Measurements from ENCODE around the gene ARL15. TPM values are rescaled to one million over a fixed set of nuclear protein-coding genes. Genes with fewer than 3 reads are reported as not detected.

Gene ARL15
- total and polyA plus RNA-seq, 4 donors, result 5.0 to 24.8 (median 13.3) TPM

DNA sequence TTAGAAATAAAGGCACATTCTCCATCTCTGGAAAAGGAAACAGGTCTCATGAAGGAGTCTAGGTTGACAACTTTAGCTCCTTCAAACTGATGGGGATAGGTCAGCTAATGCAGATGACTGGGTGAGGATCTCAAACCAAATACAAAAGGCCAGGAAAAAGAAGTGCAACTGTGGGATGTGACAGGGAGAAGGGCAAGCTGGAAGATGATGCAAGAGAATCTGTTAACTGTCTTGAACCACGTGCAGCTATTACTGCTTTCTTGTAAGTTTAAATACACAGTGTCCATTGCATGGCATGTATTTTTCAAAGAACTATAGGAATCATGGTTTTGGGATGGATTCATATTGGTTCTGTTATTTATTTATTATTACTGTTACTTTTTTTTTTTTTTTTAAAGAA lies 418.1 kb downstream of the ARL15 start:
- no peaks in the 10 kb centered on the region for H3K27me3 ChIP-seq (ENCODE audit: control insufficient read depth in 4 of 4, insufficient read depth in 4 of 4, low read length in 3 of 4)
- H3K4me3 ChIP-seq (ENCODE audit: low read depth in 1 of 3, low read length in 3 of 3), result no peak overlapping the region
- no peak overlapping the region for H3K27ac ChIP-seq (ENCODE audit: low read depth in 1 of 2, low read length in 2 of 2)
- DNase-seq (ENCODE audit: low spot score), result no peak
- TF ChIP-seq, protein P1, sequence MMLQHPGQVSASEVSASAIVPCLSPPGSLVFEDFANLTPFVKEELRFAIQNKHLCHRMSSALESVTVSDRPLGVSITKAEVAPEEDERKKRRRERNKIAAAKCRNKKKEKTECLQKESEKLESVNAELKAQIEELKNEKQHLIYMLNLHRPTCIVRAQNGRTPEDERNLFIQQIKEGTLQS (IDR thresholded peaks at IDR 0.05), result no peak
- TF ChIP-seq RXRA (IDR thresholded peaks at IDR 0.05) (no peak), FOXA1 (IDR thresholded peaks at IDR 0.05) (no peak), YY1 (IDR thresholded peaks at IDR 0.05) (no peak), JUND (IDR thresholded peaks at IDR 0.05) (no peak), SP1 (IDR thresholded peaks at IDR 0.05) (no peak), HNF4A (conservative IDR thresholded peaks at IDR 0.05) (no peak), HNF4G (IDR thresholded peaks at IDR 0.05) (no peak), NR2F2 (IDR thresholded peaks at IDR 0.05) (no peak), FOXA2 (IDR thresholded peaks at IDR 0.05) (no peak), EGR1 (IDR thresholded peaks at IDR 0.05; ENCODE audit: low read depth in 2 of 2) (no peak), GABPA (IDR thresholded peaks at IDR 0.05 in 1 of 2, conservative IDR thresholded peaks at IDR 0.05 in 1 of 2) (no peak)
- TF ChIP-seq, protein P2, sequence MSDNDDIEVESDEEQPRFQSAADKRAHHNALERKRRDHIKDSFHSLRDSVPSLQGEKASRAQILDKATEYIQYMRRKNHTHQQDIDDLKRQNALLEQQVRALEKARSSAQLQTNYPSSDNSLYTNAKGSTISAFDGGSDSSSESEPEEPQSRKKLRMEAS (IDR thresholded peaks at IDR 0.05), result no peak
- TF ChIP-seq, protein P3, sequence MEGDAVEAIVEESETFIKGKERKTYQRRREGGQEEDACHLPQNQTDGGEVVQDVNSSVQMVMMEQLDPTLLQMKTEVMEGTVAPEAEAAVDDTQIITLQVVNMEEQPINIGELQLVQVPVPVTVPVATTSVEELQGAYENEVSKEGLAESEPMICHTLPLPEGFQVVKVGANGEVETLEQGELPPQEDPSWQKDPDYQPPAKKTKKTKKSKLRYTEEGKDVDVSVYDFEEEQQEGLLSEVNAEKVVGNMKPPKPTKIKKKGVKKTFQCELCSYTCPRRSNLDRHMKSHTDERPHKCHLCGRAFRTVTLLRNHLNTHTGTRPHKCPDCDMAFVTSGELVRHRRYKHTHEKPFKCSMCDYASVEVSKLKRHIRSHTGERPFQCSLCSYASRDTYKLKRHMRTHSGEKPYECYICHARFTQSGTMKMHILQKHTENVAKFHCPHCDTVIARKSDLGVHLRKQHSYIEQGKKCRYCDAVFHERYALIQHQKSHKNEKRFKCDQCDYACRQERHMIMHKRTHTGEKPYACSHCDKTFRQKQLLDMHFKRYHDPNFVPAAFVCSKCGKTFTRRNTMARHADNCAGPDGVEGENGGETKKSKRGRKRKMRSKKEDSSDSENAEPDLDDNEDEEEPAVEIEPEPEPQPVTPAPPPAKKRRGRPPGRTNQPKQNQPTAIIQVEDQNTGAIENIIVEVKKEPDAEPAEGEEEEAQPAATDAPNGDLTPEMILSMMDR (IDR thresholded peaks at IDR 0.05; ENCODE audit: low read depth, low read length, missing input control), result no peak
- WGBS, result 92% methylated on average over 1 of the region's 1 CpG
- no peak overlapping the region for H3K9ac ChIP-seq (ENCODE audit: low read depth in 1 of 2, low read length in 2 of 2)
- no peaks in the 10 kb centered on the region for H3K9me3 ChIP-seq (ENCODE audit: control insufficient read depth in 4 of 4, low read length in 3 of 4)
- H3K4me1 ChIP-seq (ENCODE audit: control insufficient read depth in 4 of 4, insufficient read depth in 4 of 4, low read length in 3 of 4), result no peaks in the 10 kb centered on the region
- no peaks in the 10 kb centered on the region for H3K36me3 ChIP-seq (ENCODE audit: control insufficient read depth in 4 of 4, insufficient read depth in 3 of 4, low read depth in 1 of 4, low read length in 3 of 4)

DNA sequence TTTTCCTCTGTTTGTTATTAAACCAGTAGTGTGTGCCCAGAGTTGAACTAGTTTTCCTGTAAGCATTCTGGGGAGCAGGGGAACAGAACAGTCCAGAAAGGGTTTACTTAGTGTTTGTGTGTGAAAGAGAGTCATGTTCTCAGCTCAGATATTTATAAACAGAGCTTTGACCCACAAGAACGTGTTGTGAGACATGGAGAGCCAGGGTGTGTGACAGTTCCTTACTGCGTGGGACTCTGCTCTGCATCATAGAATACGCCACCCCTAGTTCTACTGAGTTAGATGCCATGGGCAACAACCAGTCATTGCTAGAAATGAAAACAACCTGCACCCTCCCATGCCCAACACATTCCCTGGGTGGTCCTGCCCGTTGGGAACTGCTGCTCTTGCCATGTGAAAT lies 419.2 kb downstream of the ARL15 start:
- Histone ChIP-seq H3K4me3 (ENCODE audit: low read depth in 1 of 3, low read length in 3 of 3) (no peak overlapping the region), H3K4me1 (ENCODE audit: control insufficient read depth in 4 of 4, insufficient read depth in 4 of 4, low read length in 3 of 4) (no peaks in the 10 kb centered on the region), H3K36me3 (ENCODE audit: control insufficient read depth in 4 of 4, insufficient read depth in 3 of 4, low read depth in 1 of 4, low read length in 3 of 4) (no peaks in the 10 kb centered on the region), H3K9ac (ENCODE audit: low read depth in 1 of 2, low read length in 2 of 2) (no peak overlapping the region), H3K27ac (ENCODE audit: low read depth in 1 of 2, low read length in 2 of 2) (no peak overlapping the region), H3K9me3 (ENCODE audit: control insufficient read depth in 4 of 4, low read length in 3 of 4) (no peaks in the 10 kb centered on the region), H3K27me3 (ENCODE audit: control insufficient read depth in 4 of 4, insufficient read depth in 4 of 4, low read length in 3 of 4) (no peaks in the 10 kb centered on the region)
- no peak for DNase-seq (ENCODE audit: low spot score)
- WGBS, result 67% methylated on average over 4 of the region's 4 CpGs
- TF ChIP-seq TAF1 (conservative IDR thresholded peaks at IDR 0.05) (no peak), HNF4A (conservative IDR thresholded peaks at IDR 0.05) (no peak), NR2F2 (IDR thresholded peaks at IDR 0.05) (no peak), HNF4G (IDR thresholded peaks at IDR 0.05) (no peak), FOXA1 (IDR thresholded peaks at IDR 0.05) (no peak), YY1 (IDR thresholded peaks at IDR 0.05) (no peak), JUND (IDR thresholded peaks at IDR 0.05) (no peak), SP1 (IDR thresholded peaks at IDR 0.05) (no peak), RXRA (IDR thresholded peaks at IDR 0.05) (no peak), EGR1 (IDR thresholded peaks at IDR 0.05; ENCODE audit: low read depth in 2 of 2) (no peak), RAD21 (IDR thresholded peaks at IDR 0.05) (no peak), FOXA2 (IDR thresholded peaks at IDR 0.05) (no peak), GABPA (IDR thresholded peaks at IDR 0.05 in 1 of 2, conservative IDR thresholded peaks at IDR 0.05 in 1 of 2) (no peak)
- TF ChIP-seq, protein P1 (IDR thresholded peaks at IDR 0.05), result no peak
- TF ChIP-seq, protein P4, sequence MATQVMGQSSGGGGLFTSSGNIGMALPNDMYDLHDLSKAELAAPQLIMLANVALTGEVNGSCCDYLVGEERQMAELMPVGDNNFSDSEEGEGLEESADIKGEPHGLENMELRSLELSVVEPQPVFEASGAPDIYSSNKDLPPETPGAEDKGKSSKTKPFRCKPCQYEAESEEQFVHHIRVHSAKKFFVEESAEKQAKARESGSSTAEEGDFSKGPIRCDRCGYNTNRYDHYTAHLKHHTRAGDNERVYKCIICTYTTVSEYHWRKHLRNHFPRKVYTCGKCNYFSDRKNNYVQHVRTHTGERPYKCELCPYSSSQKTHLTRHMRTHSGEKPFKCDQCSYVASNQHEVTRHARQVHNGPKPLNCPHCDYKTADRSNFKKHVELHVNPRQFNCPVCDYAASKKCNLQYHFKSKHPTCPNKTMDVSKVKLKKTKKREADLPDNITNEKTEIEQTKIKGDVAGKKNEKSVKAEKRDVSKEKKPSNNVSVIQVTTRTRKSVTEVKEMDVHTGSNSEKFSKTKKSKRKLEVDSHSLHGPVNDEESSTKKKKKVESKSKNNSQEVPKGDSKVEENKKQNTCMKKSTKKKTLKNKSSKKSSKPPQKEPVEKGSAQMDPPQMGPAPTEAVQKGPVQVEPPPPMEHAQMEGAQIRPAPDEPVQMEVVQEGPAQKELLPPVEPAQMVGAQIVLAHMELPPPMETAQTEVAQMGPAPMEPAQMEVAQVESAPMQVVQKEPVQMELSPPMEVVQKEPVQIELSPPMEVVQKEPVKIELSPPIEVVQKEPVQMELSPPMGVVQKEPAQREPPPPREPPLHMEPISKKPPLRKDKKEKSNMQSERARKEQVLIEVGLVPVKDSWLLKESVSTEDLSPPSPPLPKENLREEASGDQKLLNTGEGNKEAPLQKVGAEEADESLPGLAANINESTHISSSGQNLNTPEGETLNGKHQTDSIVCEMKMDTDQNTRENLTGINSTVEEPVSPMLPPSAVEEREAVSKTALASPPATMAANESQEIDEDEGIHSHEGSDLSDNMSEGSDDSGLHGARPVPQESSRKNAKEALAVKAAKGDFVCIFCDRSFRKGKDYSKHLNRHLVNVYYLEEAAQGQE (IDR thresholded peaks at IDR 0.05), result no peak
- TF ChIP-seq, protein P5, sequence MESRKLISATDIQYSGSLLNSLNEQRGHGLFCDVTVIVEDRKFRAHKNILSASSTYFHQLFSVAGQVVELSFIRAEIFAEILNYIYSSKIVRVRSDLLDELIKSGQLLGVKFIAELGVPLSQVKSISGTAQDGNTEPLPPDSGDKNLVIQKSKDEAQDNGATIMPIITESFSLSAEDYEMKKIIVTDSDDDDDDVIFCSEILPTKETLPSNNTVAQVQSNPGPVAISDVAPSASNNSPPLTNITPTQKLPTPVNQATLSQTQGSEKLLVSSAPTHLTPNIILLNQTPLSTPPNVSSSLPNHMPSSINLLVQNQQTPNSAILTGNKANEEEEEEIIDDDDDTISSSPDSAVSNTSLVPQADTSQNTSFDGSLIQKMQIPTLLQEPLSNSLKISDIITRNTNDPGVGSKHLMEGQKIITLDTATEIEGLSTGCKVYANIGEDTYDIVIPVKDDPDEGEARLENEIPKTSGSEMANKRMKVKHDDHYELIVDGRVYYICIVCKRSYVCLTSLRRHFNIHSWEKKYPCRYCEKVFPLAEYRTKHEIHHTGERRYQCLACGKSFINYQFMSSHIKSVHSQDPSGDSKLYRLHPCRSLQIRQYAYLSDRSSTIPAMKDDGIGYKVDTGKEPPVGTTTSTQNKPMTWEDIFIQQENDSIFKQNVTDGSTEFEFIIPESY (IDR thresholded peaks at IDR 0.05), result no peak
- TF ChIP-seq, protein P3 (IDR thresholded peaks at IDR 0.05; ENCODE audit: low read depth, low read length, missing input control), result no peak
- TF ChIP-seq, protein P2 (IDR thresholded peaks at IDR 0.05), result no peak

All from liver (tissue), 9 donors.